GM18909 (cell line): Measurements from ENCODE around the gene CCDC51.
"Not testable (repeated sequence)": the region's sequence is repeated elsewhere in the genome, so short reads cannot be mapped to it uniquely, and the experiment has no call there.

Experiments used
- ATAC-seq: cut with Tn5 transposase; IDR thresholded peaks from one replicate; pipeline ENCODE4 v1.9.1; 2021; ENCODE audit warnings: mild to moderate bottlenecking; ENCODE audit not compliant: unreplicated experiment, poor library complexity

CCDC51 gene

DNA sequence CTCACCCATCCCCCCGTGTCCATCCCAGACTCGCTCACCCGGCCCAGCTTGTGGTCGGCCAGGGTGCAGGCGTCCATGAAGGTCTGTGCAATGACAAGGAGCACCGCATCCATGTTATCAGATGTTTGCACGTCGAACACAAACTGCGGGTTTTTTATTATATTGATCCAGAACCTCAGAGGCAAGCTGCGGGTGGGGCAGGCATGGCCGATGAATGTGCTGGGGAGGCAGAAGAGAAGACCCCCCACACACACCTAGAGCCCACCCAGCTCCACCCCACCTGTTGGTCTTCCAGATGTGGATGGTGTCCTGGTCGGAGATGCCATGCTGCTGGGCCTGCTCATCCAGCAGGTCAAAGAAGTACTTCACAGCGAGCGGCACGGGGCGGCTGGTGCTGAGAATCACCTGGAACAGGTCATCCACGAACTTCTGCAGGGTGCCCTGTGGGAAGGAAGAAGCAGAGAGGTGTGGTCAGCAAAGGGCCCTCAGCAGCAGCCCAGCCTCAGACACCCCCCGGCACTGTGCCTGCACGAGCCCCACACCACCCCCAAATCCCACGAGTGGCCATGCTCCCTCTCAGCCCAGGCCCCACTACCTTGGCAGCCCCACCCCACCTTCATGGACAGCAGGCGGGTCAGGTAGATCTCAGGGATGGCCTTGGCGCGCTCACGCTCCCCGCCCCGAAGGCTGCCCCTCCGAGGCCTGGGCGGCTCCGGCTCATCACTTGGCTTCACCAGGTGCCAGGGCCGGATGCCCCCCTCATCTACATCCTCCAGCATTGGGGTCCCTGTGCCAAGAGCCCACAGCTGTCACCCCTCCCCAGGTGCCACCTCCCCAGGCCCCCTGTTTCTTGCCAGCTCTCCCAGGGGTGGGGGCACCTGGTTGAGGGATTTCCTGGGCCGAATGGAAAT is 30.4 kb downstream of the CCDC51 start:
- ATAC-seq, result no peak

DNA sequence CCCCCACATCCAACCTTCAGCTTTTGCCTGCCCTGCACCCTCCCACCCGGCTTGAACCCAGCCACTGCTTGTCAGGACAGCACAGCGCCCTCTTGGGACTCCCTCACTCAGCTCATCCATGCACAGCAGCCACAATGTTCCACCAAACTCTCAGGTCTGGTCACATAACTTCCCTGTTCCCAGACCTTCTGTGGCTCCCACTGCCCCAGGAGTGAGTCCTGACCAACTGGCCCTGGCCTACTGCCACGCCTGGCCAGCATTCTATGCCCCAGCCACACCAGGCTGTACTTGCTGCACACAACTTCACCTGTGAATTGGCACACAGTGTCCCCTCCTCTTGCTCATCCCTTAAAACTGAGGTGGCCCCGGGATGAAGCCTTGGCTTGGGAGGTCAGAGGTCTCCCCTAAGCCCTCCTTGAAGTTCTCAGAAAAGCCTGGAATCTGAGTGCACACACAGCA is 31.1 kb downstream of the CCDC51 start:
- no peak for ATAC-seq

- ATAC-seq, result no peak
These were observed 32.3 kb downstream of the CCDC51 start for GRCh38 chr3:48407542-48408099.

DNA sequence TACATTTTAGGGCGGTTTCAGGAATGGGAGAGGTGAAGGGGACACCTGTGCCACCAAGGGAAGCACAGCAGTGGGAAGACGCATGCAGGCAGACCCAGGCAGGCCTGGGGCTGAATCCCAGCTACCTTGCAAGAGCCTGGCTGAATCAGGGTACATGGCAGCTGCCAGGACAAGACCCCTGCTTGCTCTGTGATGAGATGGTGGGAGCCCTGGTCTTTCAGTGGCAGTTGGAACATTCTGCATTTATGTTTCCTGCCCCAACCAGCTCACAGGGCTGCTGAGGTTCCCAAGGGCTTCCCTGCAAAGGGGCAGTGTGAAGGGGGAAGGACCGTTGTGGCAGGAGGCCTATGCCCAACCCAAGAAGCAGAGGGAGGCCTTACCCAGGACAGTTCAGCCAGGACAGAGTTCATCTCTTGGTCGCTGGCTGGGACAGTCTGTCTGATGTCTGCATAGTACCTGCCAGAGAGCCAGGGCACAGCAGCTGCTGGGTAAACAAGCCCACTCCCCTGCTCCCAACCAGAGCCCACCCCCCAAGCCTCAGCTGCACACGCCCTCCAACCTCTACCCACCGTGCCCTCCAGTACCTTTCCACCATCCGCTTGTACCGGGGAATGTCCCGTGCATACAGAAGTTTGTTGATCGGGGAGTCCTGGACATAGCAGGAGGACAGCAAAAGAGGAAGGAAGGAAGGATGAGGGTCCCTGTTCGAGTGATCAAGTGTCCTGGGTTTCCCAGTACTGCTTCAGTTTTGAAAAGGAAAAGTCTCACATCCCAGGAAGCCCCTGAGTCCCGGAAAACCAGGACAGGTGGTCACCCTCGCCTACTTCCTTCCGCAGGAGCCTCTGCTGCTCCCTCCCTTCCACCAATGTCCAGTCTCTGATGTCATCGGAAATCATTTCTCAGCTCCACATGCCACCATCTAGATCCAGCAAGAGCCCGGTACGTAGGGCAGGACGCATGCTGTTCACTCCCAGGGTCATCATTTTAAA is 33.2 kb downstream of the CCDC51 start:
- ATAC-seq, result no peak

DNA sequence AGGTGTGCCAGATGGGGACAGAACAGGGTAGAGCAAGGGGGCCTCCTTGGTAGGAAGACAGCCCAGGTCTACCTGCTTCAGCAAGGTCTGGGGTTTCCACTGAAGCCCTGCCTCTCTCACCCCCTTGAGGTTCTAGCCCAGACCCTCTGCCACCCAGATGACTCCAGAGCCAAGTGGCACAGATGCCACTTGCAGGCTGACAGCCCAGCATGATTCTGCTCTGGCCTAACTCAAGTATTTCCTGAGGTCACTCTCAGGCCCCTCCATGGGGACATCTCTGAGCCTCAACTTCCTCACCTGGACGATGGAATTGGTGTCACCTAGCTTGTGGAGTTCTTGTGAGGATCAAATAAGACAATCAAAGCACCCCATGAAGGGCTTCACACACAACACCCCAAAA is 33.9 kb downstream of the CCDC51 start:
- ATAC-seq, result no peak

GRCh38 chr3:48405343-48405881 is 34.5 kb downstream of the CCDC51 start:
- ATAC-seq, result no peak

DNA sequence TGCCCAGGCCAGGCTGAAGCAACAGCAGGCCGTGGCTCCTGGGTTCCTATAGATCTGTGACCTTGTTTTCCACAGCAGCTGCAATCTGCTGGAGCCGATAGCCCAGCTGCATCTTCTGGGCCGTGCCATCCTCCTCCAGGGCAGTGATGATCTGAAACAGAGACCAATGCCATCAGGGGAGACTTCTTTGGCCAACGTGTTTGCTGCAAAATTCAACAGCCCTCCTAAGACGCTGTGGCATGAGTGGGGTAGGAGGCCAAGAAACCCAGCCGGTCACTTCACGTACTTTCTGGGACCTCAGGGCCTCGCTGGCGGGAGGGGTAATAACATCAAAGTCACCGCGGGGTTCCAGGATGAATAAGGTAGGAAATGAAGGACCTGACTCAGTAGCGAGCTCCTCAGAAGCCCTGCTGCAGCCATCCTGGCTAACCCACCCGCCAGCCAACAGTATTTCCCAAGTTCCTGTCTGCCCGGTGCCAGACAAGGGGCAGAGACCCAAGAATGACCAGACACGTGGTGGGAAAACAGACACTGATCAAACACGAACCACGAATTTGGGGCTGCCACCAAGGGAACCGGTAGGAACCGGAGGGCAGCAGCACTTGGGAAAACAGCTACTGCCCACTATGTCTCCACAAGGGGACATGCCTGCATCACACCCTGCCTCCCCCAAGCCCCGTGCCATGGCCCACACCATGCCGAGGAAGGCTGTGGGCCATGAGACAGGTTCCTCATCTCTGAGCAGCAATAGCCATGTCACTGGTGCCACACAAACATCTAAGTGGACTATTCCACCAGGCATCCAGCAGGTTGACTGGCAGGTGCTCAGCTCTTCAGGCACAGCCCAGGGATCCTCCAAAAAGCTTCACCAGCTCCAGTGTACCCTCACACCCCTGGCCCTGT is 35.2 kb downstream of the CCDC51 start:
- ATAC-seq, result no peak

GRCh38 chr3:48403533-48404439 is 36.1 kb downstream of the CCDC51 start:
- ATAC-seq, result no peak

DNA sequence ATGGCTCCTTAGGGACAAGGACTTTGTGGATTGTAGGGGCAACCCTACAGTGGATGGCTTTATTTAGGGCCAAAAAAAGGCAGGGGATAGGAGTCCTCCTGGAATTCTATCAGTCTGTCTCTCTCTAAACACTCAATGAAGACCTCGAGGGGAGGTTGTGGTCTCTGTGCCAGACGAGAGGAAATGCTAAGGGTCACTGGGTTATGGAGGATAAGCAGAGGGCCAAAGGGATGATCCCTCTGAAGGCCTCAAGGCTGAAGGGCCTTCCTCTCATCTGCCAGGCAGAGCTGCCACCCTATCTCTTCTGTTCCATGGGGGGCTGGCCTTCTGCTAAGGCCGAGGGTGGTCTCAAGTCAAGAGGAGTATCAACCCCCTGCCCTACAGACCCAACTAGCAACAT is 37.0 kb downstream of the CCDC51 start:
- no peak for ATAC-seq

DNA sequence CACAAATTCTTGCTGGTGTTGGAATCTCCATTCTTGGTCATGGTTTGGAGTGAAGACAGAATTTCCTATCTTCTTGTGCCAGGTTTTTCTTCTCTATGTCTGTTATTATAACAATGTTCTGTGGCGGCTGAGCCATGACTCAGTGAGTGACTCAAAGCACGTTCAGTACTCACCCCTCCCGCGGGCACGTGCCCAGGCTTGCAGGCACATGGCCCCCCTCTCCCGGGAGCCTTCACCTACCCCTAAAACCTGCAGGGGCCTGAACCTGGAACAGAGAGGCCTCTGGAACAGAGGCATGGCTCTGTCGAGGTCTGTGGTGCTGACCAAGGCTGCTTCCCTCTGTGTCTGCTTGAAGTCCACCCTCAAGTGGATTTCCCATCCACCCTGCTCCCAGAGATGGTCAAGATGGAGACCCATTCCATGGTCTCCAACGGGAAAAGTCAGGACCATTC is 37.6 kb downstream of the CCDC51 start:
- no peak for ATAC-seq

GRCh38 chr3:48401434-48401901 is 38.5 kb downstream of the CCDC51 start:
- ATAC-seq, result not testable (repeated sequence)

DNA sequence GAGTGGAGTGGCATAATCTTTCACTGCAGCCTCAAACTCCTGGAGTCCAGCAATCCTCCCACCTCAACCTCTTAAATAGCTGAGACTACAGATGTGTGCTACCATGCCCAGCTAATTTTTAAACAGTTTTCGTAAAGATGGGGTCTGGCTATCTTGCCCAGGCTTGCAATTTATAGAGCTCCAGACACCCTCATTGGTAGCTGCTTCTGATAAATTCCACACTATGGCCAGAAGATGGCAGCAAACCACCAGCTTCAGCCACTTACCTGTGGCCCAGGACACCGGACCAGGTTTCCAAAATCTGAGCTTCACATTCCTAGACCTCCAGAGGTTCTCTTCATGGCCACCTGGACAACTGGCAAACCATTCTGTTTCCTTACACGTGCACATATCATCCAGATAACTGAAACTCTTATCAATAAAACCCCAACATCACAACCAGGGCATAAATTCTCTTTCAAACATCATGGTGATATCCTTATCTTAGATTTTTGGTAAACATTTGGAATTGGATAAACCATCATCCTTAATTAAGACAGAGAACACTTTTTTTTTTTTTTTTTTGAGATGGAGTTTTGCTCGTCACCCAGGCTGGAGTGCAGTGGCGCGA is 39.0 kb downstream of the CCDC51 start:
- ATAC-seq, result no peak

GRCh38 chr3:48399387-48400172 is 40.3 kb downstream of the CCDC51 start:
- no peak for ATAC-seq

DNA sequence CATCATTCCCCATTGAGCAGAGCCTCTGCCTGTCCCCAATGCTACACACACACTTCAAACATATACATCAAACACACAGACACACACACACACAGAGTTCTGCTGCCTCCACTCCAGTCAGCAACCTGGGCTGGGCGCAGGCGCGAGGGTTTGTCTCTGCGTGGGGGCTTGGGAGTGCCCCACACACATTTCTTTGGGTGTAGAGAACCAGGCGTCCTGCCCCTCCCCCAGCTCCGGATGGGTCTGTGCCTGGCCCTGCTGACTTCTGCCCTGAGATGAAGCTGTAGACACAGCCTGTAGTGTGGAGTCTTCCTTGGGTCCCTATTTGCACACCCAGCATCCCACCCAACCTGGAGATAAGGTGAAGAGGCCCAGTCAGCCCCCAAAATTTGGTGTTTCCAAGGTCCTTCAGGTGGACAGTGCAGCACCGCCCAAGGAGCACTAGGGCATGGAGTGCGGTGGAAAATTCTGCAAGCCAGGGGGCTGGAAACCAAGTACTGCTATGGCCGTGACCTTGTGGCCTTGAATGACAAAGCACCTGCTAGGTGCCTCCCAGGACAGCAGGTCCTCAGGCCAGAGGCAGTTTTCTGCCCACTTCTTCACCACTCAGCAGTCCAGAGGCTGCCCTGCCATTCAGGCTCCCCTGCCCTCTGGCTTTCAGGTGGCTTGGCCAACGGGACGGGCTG is 41.1 kb downstream of the CCDC51 start:
- no peak for ATAC-seq

GRCh38 chr3:48397767-48398681 is 41.9 kb downstream of the CCDC51 start:
- no peak for ATAC-seq
